ENCODE data around the gene CHERP.
"Not testable (repeated sequence)": the region's sequence is repeated elsewhere in the genome, so short reads cannot be mapped to it uniquely, and the experiment has no call there.

CHERP gene

DNA sequence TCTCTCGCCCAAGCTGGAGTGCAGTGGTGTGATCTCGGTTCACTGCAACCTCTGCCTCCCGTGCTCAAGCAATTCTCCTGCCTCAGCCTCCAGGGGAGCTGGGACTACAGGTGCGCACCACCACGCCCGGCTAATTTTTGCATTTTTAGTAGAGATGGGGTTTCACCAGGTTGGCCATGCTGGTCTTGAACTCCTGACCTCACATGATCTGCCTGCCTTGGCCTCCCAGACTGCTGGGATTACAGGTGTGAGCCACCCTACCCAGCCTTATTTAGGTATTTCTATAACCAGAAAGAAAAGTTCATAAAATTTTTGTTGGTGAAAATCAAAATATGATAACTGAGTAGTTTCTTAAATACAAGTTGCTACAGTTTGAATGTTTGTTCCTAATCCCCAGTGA is 1.5 kb upstream of the CHERP start:
- not testable (repeated sequence) for DNase-seq (ENCODE audit: low read depth in 1 of 2, low spot score in 1 of 2)

DNA sequence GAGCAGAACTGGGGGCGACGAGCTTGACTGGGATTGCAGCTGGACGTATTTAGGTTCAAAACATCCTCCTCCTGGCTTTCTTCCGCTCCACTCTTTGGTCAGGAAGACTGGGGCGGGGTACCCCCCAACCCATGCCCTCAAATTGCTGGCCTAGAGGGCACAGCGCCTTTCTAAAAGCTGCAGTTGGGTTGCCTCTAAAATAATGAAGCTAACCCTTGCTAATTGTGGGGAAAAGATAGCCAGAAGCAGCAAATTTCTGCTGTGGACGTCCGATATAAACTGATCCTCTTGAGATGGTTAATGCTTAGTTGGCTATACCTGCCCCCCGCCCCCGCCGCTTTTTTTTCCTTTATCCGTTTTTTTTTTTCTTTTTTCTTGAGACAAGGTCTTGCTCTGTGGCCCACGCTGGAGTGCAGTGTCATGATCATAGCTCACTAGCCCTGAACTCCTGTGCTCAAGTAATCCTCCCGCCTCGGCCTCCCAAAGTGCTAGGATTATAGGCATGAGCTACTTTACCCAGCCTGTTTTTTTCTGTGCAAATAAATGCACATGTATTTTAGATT is 754 bp upstream of the CHERP start:
- no peak for DNase-seq (ENCODE audit: low read depth in 1 of 2, low spot score in 1 of 2)

DNA sequence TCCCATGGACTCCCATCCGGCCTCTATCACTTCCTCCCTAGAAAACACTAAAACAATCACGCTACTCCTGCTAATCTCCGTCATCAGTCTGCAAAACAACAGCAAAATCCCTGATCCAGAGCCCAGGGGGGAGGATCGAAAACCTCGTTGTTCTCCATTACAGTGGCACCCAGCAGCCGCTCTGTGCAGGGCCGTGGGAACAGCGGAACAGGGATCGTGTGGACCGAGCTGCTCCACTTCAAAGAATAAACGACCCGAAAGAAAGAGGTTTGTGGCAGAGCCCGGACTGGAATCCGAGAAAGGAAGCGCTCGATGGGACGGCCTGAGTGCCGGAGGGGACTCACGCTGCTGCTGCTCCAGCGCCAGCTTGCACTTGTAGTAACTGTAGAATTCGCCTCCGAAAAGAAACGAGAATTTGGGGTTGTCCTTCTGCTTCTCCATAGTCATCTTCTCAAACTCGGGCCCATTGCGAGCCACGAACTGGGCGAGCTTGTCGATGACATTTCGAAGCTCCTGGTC is 652 bp downstream of the CHERP start:
- DNase-seq (ENCODE audit: low read depth in 1 of 2, low spot score in 1 of 2) = no peak

DNA sequence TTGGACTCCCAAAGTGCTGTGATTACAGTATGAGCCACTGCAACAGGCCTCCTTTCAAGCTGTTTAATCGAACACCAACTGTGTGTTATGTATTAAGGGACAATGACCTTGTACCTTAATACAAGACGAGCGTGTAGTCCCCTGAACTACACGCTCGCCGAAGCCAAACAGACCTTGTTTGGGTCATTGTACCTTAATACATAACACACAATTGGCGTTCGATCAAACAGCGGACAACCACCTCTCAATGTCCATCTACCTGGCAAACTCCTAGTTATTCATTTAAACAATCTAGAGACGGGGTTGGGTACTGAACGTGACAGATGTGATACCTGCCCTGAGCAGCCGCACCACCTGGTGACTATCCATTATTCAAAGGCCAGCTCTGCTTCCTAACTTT is 1.3 kb downstream of the CHERP start:
- no peak for DNase-seq (ENCODE audit: low read depth in 1 of 2, low spot score in 1 of 2)

DNA sequence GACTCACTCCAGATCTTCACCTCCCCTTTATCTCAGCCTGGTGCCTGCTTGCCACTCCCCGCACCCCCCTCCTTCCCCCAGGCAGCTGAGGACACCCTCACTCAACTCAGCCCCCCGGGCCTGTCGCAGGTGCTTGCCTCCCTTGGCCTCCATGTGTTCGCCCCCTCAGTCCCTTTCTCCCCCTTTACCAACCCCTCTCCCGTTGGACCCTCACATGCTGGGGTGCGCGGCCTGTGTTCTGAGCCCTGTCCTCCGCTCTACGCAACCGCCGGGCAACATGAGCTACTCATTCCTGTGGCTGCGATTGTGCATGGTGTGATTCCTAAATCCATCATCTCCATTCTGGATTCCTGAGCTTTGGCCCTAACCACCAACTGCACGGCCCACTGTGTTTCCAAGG is 5.1 kb downstream of the CHERP start:
- no peak for DNase-seq (ENCODE audit: low read depth in 1 of 2, low spot score in 1 of 2)

DNA sequence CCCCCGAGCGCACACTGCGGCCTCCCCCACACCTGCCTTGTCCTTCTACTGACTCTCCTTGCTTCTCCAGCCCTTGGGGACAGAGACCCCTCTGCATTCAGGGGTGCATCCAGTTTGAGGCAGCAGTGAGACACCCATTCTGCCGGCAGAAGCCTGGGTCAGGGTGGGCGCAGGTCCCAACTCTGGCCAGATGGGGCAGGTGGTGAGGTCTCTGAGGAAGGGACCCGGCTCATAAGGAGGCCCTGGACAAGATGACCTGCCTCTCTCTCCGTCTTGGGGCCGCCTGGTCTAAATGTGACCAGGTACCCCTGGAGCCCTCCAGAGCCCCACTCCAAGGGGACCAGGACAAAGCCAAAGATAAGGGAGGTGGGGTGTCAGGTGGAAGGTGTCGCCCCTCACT is 6.1 kb downstream of the CHERP start:
- no peak for DNase-seq (ENCODE audit: low read depth in 1 of 2, low spot score in 1 of 2)

DNA sequence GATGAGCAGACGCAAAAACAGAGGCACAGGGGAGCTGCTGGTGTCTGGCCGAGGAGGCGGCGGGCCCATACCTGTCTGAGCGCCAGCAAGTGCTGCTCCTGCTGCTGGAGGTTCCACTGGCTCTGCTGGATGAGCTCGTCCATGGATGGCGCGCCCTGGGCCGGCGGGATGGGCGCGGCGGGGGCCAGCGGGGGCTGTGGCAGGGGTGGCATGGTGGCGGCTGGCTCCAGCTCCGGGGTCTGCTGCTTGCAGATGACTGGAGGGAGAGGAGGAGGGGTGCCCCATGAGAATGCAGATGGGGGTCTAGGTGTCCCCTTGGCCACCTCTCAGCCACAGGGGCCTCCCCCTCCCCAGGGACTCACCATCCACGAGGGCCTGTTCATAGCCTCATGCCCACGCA is 6.9 kb downstream of the CHERP start:
- DNase-seq (ENCODE audit: low read depth in 1 of 2, low spot score in 1 of 2) = no peak

DNA sequence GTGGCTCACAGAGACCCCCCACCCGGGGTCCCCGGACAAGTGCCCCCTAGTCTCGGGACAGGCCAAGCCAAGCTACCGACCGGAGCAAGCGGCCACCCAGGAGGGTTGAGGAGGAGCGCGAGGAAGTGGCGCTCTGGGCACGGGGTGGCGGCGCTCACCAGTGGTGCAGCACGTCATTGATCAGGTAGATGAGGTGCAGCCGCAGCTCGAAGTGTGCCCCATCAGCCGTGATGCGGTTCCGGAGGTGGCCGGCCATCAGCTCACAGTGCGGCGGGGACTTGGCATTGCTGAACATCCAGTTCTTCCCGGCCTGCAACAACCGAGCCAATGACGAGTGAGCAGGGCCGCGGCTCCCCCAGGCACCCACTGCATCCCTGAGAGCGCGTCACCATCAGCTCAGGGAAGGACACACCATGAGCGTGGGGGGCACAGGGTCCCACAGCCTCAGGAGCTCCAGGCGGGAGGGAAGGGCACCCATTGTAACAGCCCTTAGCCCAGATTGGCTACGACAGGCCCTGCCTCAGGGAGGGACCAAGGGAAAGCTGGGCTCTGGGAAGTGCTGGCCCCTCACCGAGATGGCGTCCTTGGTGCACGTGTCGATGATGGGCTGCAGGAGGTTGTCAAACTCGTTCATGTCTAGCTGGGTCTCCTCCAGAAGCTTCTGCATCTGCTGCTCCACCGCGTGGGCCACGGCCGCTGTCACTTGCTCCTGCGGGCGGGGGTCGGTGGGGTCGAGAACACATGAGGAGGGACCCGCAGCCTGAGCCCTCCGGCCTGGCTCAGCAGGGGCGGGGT is 9.6 kb downstream of the CHERP start:
- DNase-seq (ENCODE audit: low read depth in 1 of 2, low spot score in 1 of 2) = no peak

DNA sequence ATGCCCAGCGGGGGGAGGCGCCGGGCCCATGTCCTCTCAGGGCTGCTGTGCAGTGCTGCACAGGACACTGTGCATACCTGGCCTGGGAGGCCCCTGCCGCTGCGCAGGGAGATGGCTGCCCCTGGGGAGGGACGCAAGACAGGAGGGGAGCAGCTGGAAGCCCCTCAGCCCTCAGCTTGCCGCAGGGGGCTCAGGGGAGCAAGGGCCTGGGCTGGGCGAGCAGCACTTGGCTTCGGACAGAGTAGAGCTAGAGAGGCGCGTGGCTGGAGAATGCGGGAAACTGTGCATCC is 10.9 kb downstream of the CHERP start:
- no peak for DNase-seq (ENCODE audit: low read depth in 1 of 2, low spot score in 1 of 2)

DNA sequence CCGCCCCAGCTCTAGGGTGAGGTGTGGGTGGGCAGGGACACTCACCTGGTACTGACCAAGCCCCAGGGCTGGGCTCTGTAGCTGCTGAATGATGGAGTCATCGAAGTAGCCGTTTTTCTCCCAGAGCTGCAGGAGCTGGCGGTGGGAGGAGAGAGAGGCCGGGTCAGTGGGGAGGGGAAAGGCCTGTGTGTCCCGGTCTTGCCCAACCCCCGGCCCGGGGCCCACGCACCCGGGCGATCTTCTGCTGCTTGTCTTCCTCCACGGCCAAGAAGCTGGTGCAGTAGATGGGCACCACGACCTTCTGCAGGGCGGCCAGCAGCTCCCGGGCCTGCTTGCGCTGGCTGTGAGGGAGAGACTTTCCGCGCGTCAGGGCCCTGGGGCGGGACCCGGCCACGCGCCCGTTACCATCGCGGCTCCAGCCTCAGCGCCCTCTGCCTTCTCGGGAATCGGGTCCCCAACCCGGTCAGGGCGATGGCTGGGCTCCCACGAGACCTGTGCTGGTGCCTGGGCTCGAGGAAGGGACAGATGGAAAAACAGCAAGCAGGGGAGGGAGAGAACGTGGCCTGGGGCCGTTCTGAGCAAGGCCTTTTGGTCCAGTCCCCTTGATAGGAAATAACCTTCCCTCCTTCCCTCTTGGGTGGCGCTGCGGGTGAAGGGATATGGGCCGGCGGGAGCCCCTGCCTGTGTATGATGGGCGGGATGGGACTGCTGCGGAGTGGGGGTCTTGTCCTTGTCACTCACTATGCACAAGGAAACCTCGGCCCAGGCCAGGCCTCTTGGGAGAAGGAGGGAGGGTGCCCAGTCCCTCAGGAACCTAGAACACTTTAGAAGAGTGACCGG is 11.5 kb downstream of the CHERP start:
- no peak for DNase-seq (ENCODE audit: low read depth in 1 of 2, low spot score in 1 of 2)

DNA sequence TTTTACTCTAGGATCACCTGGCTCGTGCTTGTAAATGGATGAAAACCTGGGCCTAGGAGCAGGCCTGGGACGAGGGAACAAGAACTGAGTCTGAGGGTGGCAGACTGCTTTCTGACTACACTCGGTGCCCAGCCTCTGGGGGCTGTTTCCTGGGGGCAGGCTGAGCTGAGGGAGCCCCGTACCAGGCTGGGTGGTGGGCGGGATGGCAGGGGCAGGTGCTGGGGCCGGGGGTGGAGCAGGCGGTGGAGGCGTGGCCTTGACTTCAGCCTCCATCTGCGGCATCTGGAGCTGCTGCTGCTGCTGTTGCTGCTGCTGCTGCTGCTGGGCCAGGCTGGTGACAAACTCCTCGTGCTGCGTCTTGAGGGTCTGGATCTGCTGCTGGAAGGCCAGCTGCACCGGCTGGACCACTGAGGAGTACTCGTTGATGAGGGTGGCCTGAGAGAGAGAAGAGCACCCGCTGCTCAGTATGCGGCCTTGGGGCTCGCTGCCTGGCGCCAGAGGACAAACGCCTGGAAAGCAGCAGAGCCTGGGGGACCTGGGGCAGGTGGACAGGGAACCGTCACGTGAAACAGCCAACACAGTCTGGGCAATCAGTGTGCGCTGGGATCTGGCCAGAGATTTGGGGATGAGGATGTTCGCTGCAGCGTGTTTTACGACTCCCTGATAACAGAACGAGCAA is 12.6 kb downstream of the CHERP start:
- DNase-seq (ENCODE audit: low read depth in 1 of 2, low spot score in 1 of 2) = no peak

DNA sequence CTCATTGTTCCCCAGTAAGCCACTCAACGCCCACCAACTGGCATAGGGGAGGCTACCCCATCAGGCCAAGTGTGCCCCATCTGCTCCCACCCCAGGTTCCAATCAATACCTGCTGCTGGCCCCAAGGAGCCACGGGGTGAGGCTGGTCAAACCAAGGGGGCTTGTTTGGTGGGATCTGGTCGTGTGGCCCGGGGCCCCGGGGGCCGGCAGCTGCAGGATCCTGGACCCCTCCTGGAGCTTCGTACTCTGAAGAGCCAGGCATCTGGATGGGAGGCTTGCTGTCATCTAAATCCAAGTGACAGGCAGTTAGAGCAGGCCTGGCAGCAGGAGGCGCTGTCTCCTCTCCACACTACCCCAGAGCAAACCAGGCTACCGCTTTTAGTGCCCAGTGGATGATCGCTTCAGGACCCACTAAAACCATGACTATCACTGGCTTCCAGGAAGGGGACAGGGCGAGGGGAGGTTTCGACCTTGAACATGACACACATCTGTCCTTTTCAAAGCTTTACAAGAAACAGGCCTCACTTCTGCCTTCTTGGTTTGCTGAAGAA is 14.2 kb downstream of the CHERP start:
- DNase-seq (ENCODE audit: low read depth in 1 of 2, low spot score in 1 of 2) = no peak

DNA sequence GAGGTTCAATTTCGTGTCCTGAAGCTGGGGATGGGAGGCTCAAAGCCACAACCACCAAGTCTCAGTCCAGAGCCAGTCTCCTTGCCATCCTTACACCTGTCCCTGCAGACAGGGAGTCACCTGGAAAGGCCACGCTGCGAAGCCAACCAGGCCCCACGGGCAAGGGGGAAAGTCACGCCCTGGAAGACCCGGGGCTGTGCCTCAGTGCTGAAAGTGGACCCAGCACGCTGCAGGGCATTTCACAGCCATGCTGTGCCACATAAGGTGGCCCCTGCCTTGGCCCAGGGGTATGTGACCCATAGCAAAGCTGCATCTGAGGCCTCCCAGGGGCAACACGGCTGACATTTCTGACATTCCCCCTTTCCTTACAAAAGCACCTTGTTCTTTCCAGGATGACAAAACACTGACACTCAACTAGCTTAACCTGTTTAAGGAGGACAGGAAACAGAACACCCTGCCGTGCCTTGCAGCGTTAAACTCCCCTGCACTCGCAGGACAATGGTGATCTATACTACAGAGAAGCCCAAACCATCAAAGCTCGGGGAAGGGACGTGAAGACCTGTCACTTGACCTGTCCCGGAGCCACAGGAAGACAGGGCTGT is 14.8 kb downstream of the CHERP start:
- DNase-seq (ENCODE audit: low read depth in 1 of 2, low spot score in 1 of 2) = no peak

DNA sequence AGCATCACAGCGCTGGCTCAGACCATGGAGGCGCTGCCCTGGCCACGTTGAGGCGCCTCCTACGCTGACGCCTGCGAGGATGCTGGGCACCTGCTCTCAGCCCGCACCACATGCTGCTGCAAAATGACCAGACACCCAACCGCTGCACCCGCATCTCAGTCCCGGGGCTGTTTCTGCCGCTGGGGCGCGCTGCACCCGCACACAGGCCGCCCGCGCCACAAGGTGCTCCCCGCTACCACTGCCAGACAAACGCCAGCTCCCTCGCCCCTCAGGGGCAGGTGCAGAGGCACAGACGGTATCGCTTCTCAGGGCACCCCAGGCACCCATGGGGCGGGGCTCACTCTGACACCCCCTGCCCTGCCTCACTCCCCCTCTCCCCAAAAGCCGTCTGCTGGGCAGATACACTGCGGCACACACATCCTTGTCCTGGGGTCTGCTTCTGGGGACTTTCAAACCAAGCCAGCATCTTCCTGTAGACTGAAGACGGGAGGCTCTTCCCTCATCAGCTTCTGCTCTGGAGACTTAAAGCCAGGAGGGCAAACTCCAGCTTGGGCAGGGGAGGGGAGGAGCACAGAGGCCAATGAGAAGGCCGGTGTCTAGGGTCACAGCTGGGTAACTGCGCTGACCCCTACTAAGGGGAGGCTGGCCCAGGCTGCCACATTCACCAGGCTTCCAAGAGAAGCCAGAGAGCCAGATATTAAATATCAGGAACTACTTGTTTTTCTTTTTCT is 16.3 kb downstream of the CHERP start:
- no peak for DNase-seq (ENCODE audit: low read depth in 1 of 2, low spot score in 1 of 2)

DNA sequence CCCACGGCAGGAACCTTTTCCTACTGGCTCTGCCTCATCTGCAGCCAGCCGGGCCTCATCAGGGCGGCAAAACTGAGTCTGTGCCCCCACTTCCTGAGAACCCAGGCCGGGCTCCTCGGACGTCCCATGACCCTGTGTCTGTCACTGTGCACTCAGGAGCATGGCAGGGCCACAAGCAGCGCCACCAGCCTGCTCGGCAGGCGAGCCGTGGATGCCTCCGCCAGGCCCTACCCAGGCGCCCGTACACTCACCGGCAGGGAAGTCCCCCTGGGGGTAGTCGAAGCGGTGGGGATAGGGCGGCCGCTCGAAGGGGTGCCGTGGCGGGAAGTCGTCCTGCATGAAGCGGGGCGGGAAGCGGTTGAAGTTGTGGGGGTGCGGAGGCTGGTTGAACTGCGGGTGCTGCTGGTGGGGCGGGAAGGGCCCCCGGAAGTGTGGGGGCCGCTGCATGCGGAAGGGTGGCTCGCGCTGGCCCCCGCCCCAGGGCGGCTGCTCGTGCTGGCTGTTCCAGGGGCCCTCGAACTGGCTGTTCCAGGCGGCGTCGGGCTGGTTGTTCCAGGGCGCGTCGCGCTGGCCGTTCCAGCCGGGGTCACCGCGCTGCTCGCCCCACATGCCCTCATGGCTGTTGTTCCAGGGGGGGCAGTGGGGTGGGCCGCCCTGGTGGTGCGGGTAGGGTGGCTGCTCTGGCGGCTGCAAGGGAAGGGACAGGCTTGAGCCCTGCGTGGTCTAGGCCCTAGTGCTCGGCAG is 17.1 kb downstream of the CHERP start:
- no peak for DNase-seq (ENCODE audit: low read depth in 1 of 2, low spot score in 1 of 2)

DNA sequence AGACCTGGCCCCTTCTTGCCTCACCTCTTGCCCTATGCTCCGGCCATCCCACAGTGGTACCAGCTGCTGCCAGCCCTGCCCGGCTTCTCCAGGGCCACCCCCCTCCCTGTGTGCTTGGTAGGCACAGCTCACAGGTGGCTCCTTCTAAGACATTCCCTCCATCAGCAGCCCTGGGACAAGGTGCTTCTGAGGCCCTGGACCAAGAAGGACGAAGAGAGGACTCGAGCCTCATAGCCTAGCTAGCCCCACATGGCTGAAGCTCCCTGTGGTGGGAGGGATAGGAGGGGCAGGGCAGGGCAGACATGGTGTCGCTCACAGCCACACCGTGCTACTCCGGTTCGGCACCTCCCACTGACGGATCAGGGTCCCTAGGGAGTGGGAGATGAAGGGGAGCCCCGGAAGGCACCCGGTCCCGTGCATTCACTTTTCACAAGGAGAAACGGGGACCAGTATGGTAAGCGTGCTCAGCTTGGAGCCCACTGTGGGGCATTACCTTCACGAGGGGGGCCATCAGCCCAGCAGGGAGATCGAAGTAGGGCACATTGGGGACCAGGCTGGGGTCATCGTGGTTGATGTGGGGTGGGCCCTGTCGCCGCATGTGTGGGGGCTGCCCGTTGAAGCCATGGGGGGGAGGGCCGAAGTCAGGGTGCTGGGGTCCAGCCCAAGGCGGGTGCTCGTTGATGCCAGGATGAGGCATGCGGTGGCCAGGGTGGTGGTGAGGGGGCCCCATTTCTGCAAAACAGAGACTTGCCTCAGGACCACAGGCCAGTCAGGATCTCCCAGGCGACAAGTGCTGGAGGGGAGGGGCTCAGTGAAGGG is 19.5 kb downstream of the CHERP start:
- DNase-seq (ENCODE audit: low read depth in 1 of 2, low spot score in 1 of 2) = no peak

DNA sequence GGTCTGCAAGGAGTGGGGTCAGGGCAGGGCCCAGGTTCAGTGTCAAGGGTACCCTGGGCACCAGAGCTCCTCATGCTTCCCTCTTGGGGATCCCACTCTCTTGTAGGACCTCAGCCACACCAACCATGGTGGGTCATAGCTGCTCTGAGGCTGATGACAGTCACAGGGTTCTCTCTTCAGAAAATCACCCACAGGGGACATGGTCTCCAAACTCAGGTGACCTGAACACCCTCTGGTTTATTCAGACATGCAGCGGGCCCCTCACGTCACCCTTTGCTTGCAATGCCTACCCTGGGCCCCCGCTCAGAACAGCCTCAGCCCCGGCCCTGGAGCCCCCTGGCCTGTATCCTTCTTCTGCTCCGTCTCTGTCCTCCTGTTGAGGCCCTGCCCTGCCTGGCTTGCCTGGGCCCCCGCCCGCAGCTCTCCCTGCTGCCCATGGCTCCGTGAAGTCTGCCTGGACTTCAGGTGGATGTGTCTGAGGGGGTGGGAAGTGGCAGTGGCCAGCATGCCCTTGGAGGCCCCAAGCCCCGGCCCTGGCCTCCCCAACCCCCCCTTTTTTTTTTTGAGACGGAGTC is 20.4 kb downstream of the CHERP start:
- no peak for DNase-seq (ENCODE audit: low read depth in 1 of 2, low spot score in 1 of 2)

DNA sequence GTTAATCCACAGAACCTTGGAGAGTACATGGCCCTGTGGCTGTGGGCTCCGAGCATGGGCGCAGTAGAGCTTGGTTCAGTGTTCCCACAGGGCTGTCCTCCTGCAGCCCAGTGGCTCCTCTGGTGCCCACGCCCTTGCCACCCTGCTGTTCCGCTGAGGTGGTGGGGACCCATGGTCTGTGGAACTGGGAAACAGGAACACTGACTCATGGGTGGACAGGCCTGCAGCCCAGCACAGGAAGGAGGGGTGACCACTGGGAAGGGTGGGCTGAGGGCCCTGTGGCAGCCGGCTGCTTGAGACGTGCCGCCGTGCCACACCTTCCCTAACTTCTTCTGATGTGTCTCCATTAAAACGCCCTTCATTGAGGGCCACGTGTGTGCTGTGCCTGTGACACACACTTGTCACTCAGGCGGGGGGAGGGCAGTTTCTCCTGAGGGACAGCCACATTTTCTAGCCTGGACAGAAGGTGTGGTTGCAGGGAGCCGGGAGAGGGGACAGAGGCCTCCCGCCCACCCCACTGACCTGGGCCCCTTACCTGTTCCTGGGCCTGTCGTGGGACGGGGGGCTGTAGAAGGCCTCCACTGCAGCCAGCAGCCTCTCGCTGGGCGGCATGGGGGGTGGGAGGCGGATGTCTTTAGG is 21.1 kb downstream of the CHERP start:
- no peak for DNase-seq (ENCODE audit: low read depth in 1 of 2, low spot score in 1 of 2)
